Mesenchymal stem cell (in vitro differentiated cells and primary cell): Measurements from ENCODE around the gene CACNA1S.

Source experiments
- DNase-seq: peaks from one replicate; pipeline ENCODE4 v3.0.0-alpha.2; 2013
- H2AFZ ChIP-seq: one replicate; pipeline ENCODE4 v1.6.1; 2013; ENCODE audit warnings: low read depth, mild to moderate bottlenecking, control low read depth, inconsistent platforms, low read length, moderate library complexity
- H2AK5ac ChIP-seq: 2 replicates; pipeline ENCODE4 v1.6.1; 2013; ENCODE audit warnings: low read length, moderate library complexity, mild to moderate bottlenecking, inconsistent platforms; ENCODE audit not compliant: severe bottlenecking
- H2BK120ac ChIP-seq: one replicate; pipeline ENCODE4 v1.6.1; 2013; ENCODE audit warnings: low read depth, mild to moderate bottlenecking, inconsistent platforms, low read length, moderate library complexity
- H2BK12ac ChIP-seq, 2 experiments: one replicate each; pipeline ENCODE4 v1.6.1; 2013; ENCODE audit warnings: inconsistent platforms in 2 of 2, low read length in 2 of 2, mild to moderate bottlenecking in 2 of 2, moderate library complexity in 2 of 2, control low read depth in 1 of 2
- H2BK15ac ChIP-seq: one replicate; pipeline ENCODE4 v1.6.1; 2013; ENCODE audit warnings: mild to moderate bottlenecking, low read depth, inconsistent platforms; ENCODE audit not compliant: poor library complexity, severe bottlenecking
- H2BK5ac ChIP-seq: 2 replicates; pipeline ENCODE4 v1.6.1; 2013; ENCODE audit warnings: low read depth, mild to moderate bottlenecking, low read length, control low read depth, inconsistent platforms; ENCODE audit not compliant: poor library complexity, severe bottlenecking
- H3K14ac ChIP-seq, 2 experiments: one replicate each; pipeline ENCODE4 v1.6.1; 2013; ENCODE audit warnings: inconsistent platforms in 2 of 2, low read length in 2 of 2, control low read depth in 1 of 2, mild to moderate bottlenecking in 1 of 2, moderate library complexity in 1 of 2
- H3K18ac ChIP-seq, 2 experiments: one replicate each; pipeline ENCODE4 v1.6.1; 2013; ENCODE audit warnings: inconsistent platforms in 2 of 2, low read length in 2 of 2, control low read depth in 1 of 2, low read depth in 1 of 2, mild to moderate bottlenecking in 1 of 2
- H3K23ac ChIP-seq, 2 experiments: one replicate each; pipeline ENCODE4 v1.6.1; 2013; ENCODE audit warnings: inconsistent platforms in 2 of 2, low read length in 2 of 2, mild to moderate bottlenecking in 2 of 2, moderate library complexity in 2 of 2, control low read depth in 1 of 2
- H3K27ac ChIP-seq: 2 replicates; pipeline ENCODE4 v1.5.1; 2013; ENCODE audit warnings: mild to moderate bottlenecking, moderate library complexity, low read length, control low read depth, inconsistent platforms; ENCODE audit not compliant: poor library complexity, severe bottlenecking
- H3K27me3 ChIP-seq, 2 experiments: 2 replicates each; pipeline versions ENCODE4 v1.6.1 to v1.7.0; 2013; ENCODE audit warnings: low read length in 2 of 2, mild to moderate bottlenecking in 2 of 2, moderate library complexity in 2 of 2, control low read depth in 1 of 2, inconsistent platforms in 1 of 2; ENCODE audit not compliant: control insufficient read depth in 1 of 2, insufficient read depth in 1 of 2
- H3K36me3 ChIP-seq, 2 experiments: 2 replicates each; pipeline versions ENCODE4 v1.6.1 to v1.7.0; 2013; ENCODE audit warnings: low read length in 2 of 2, control low read depth in 1 of 2, inconsistent platforms in 1 of 2, low read depth in 1 of 2, mild to moderate bottlenecking in 1 of 2; ENCODE audit not compliant: insufficient read depth in 2 of 2, control insufficient read depth in 1 of 2
- H3K4ac ChIP-seq, 2 experiments: one replicate each; pipeline ENCODE4 v1.6.1; 2013; ENCODE audit warnings: inconsistent platforms in 2 of 2, low read length in 2 of 2, mild to moderate bottlenecking in 2 of 2, moderate library complexity in 2 of 2, control low read depth in 1 of 2, low read depth in 1 of 2
- H3K4me1 ChIP-seq: 2 replicates; pipeline ENCODE4 v1.6.1; 2013; ENCODE audit warnings: low read depth, low read length, control low read depth; ENCODE audit not compliant: control insufficient read depth, insufficient read depth
- H3K4me2 ChIP-seq: 2 replicates; pipeline ENCODE4 v1.6.1; 2013; ENCODE audit warnings: low read length, mild to moderate bottlenecking, inconsistent platforms; ENCODE audit not compliant: poor library complexity, severe bottlenecking
- H3K4me3 ChIP-seq, 2 experiments: 2 replicates each; pipeline versions ENCODE4 v1.5.1 to v1.7.0; 2013; ENCODE audit warnings: low read length in 2 of 2, mild to moderate bottlenecking in 2 of 2, control low read depth in 1 of 2, low read depth in 1 of 2; ENCODE audit not compliant: insufficient read depth in 1 of 2
- H3K79me1 ChIP-seq: replicated peaks from 2 replicates; pipeline ENCODE4 v1.6.1; 2013; ENCODE audit warnings: mild to moderate bottlenecking, control low read depth, low read length, inconsistent platforms; ENCODE audit not compliant: poor library complexity, severe bottlenecking
- H3K9ac ChIP-seq: 2 replicates; pipeline ENCODE4 v1.7.0; 2013; ENCODE audit warnings: mild to moderate bottlenecking, low read length, moderate library complexity
- H3K9me3 ChIP-seq: 2 replicates; pipeline ENCODE4 v1.7.0; 2013; ENCODE audit warnings: mild to moderate bottlenecking, low read length; ENCODE audit not compliant: control insufficient read depth
- H4K8ac ChIP-seq: one replicate; pipeline ENCODE4 v1.6.1; 2013; ENCODE audit warnings: inconsistent platforms, mild to moderate bottlenecking, low read length, moderate library complexity
- H4K91ac ChIP-seq: one replicate; pipeline ENCODE4 v1.6.1; 2013; ENCODE audit warnings: mild to moderate bottlenecking, low read length, inconsistent platforms
- WGBS: methylation state at CpG from one replicate; pipeline ENCODE4 v1.1.7; 2013; ENCODE audit warnings: mixed read lengths; 5-methylcytosine and 5-hydroxymethylcytosine counted together

CACNA1S gene

GRCh38 chr1:201001962-201002361 lies 110.3 kb downstream of the CACNA1S start:
- Histone ChIP-seq H3K14ac (peak overlapping the region in 1 of 2 experiments; percentile 11), H4K8ac (no peak overlapping the region), H3K27ac (no peak overlapping the region), H2BK5ac (no peak overlapping the region), H3K9ac (no peak overlapping the region), H3K4me2 (no peak overlapping the region), H3K18ac (no peak overlapping the region), H2AFZ (no peak overlapping the region), H3K27me3 (peaks cover 0 to 9% of the 10 kb centered on the region in 2 experiments), H3K4me3 (no peak overlapping the region), H2BK12ac (no peak overlapping the region), H3K4ac (no peak overlapping the region), H2BK120ac (no peak overlapping the region), H2AK5ac (no peak overlapping the region), H3K36me3 (peaks cover 0 to 45% of the 10 kb centered on the region in 2 experiments), H3K4me1 (peaks cover 4% of the 10 kb centered on the region), H4K91ac (no peak overlapping the region), H3K79me1 (no peaks in the 10 kb centered on the region), H3K9me3 (no peaks in the 10 kb centered on the region), H2BK15ac (no peak overlapping the region), H3K23ac (no peak overlapping the region)
- no peak for DNase-seq
- 90% methylated on average over 11 of the region's 11 CpGs for WGBS

GRCh38 chr1:201000391-201000790 lies 111.8 kb downstream of the CACNA1S start:
- Histone ChIP-seq H3K4ac (no peak overlapping the region), H3K4me1 (peaks cover 4% of the 10 kb centered on the region), H3K23ac (no peak overlapping the region), H3K79me1 (no peaks in the 10 kb centered on the region), H3K9ac (no peak overlapping the region), H3K4me2 (no peak overlapping the region), H2AK5ac (no peak overlapping the region), H3K4me3 (no peak overlapping the region), H3K14ac (no peak overlapping the region), H2BK120ac (no peak overlapping the region), H2BK15ac (no peak overlapping the region), H2AFZ (no peak overlapping the region), H3K27ac (no peak overlapping the region), H4K91ac (no peak overlapping the region), H3K36me3 (peaks cover 0 to 48% of the 10 kb centered on the region in 2 experiments), H3K9me3 (no peaks in the 10 kb centered on the region), H3K18ac (no peak overlapping the region), H3K27me3 (no peaks in the 10 kb centered on the region), H2BK5ac (no peak overlapping the region), H4K8ac (no peak overlapping the region), H2BK12ac (no peak overlapping the region)
- 96% methylated on average over 25 of the region's 25 CpGs for WGBS
- DNase-seq, result no peak

DNA sequence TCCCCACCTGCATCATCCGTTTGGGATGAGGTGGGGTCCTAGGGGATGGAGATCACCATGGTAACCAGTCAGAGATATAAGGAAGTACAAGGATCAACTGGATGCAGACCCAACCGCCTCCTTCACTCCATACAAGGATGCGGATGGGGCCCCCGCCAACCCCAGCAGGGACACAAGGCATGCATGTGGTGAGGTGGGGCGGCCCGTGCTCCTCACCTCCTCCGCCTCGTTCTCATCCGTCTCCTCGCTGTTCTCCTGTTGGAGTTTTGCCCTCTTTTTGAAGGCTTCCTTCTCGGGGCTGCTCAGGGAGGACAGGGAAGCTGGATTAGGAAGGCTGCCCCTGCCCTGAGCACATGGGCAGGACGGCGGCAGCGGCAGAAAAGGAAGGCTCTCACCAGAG lies 112.6 kb downstream of the CACNA1S start:
- no peak overlapping the region for H3K18ac ChIP-seq
- H3K79me1 ChIP-seq, result no peaks in the 10 kb centered on the region
- H3K4me3 ChIP-seq, result no peak overlapping the region
- no peak overlapping the region for H3K27ac ChIP-seq
- no peak overlapping the region for H4K8ac ChIP-seq
- H3K9ac ChIP-seq, result no peak overlapping the region
- no peak overlapping the region for H3K23ac ChIP-seq
- peaks cover 0 to 47% of the 10 kb centered on the region in 2 experiments for H3K36me3 ChIP-seq
- H3K4me1 ChIP-seq, result peaks cover 4% of the 10 kb centered on the region
- H2BK5ac ChIP-seq, result no peak overlapping the region
- H2AK5ac ChIP-seq, result no peak overlapping the region
- H2BK120ac ChIP-seq, result no peak overlapping the region
- no peak overlapping the region for H2AFZ ChIP-seq
- no peaks in the 10 kb centered on the region for H3K27me3 ChIP-seq
- DNase-seq, result no peak
- no peak overlapping the region for H4K91ac ChIP-seq
- 97% methylated on average over 14 of the region's 14 CpGs for WGBS
- no peak overlapping the region for H2BK12ac ChIP-seq
- no peak overlapping the region for H3K4ac ChIP-seq
- no peak overlapping the region for H3K14ac ChIP-seq
- no peak overlapping the region for H3K4me2 ChIP-seq
- H2BK15ac ChIP-seq, result no peak overlapping the region
- H3K9me3 ChIP-seq, result no peaks in the 10 kb centered on the region

- no peak for DNase-seq
- H3K79me1 ChIP-seq, result no peaks in the 10 kb centered on the region
- H3K27me3 ChIP-seq, result peaks cover 0 to under 1% of the 10 kb centered on the region in 2 experiments
- H3K23ac ChIP-seq, result no peak overlapping the region
- no peak overlapping the region for H3K4me3 ChIP-seq
- no peak overlapping the region for H3K27ac ChIP-seq
- no peak overlapping the region for H2AFZ ChIP-seq
- no peak overlapping the region for H2AK5ac ChIP-seq
- no peak overlapping the region for H2BK120ac ChIP-seq
- H3K36me3 ChIP-seq, result peaks cover 0 to 46% of the 10 kb centered on the region in 2 experiments
- H2BK15ac ChIP-seq, result no peak overlapping the region
- H4K8ac ChIP-seq, result no peak overlapping the region
- no peak overlapping the region for H2BK12ac ChIP-seq
- no peak overlapping the region for H3K9ac ChIP-seq
- H3K18ac ChIP-seq, result no peak overlapping the region
- H3K4me1 ChIP-seq, result peaks cover 4% of the 10 kb centered on the region
- H4K91ac ChIP-seq, result no peak overlapping the region
- 98% methylated on average over 16 of the region's 16 CpGs for WGBS
- H3K14ac ChIP-seq, result no peak overlapping the region
- H3K4me2 ChIP-seq, result no peak overlapping the region
- no peak overlapping the region for H2BK5ac ChIP-seq
- no peaks in the 10 kb centered on the region for H3K9me3 ChIP-seq
- no peak overlapping the region for H3K4ac ChIP-seq
Observed at GRCh38 chr1:200998323-200998722, 113.9 kb downstream of the CACNA1S start.
